Trophoblast cell (in vitro differentiated cells and primary cell): ENCODE data around the gene NFIB.

Experiments
- DNase-seq, 2 donors: peaks; one replicate each; pipeline ENCODE4 v3.0.0-alpha.2; 2016
- H2AFZ ChIP-seq: 2 replicates; pipeline ENCODE4 v1.6.1; 2013; ENCODE audit warnings: low read length, moderate library complexity, mild to moderate bottlenecking; ENCODE audit not compliant: insufficient read depth, poor library complexity
- H2AK5ac ChIP-seq: 2 replicates; pipeline ENCODE4 v1.6.1; 2013; ENCODE audit warnings: mild to moderate bottlenecking, low read length
- H2BK120ac ChIP-seq: 2 replicates; pipeline ENCODE4 v1.6.1; 2013; ENCODE audit warnings: low read length, mild to moderate bottlenecking, moderate library complexity; ENCODE audit not compliant: insufficient read depth, poor library complexity
- H2BK12ac ChIP-seq: 2 replicates; pipeline ENCODE4 v1.6.1; 2013; ENCODE audit warnings: mild to moderate bottlenecking, low read length, moderate library complexity
- H2BK5ac ChIP-seq: 2 replicates; pipeline ENCODE4 v1.6.1; 2013; ENCODE audit warnings: low read length, low read depth, moderate library complexity, mild to moderate bottlenecking; ENCODE audit not compliant: poor library complexity
- H3K14ac ChIP-seq: 2 replicates; pipeline ENCODE4 v1.6.1; 2013; ENCODE audit warnings: mild to moderate bottlenecking, low read length
- H3K18ac ChIP-seq: 2 replicates; pipeline ENCODE4 v1.6.1; 2013; ENCODE audit warnings: mild to moderate bottlenecking, low read length
- H3K23ac ChIP-seq: 2 replicates; pipeline ENCODE4 v1.6.1; 2013; ENCODE audit warnings: low read length
- H3K27ac ChIP-seq: 2 replicates; pipeline ENCODE4 v1.5.1; 2013; ENCODE audit warnings: low read depth, mild to moderate bottlenecking, inconsistent platforms, low read length, moderate library complexity
- H3K27me3 ChIP-seq: 2 replicates; pipeline ENCODE4 v1.6.1; 2013; ENCODE audit warnings: inconsistent platforms, mild to moderate bottlenecking, low read length, moderate library complexity; ENCODE audit not compliant: insufficient read depth
- H3K36me3 ChIP-seq, 2 experiments: 1 replicate in 1 of 2; 2 replicates in 1 of 2; pipeline ENCODE4 v1.6.1; 2013; ENCODE audit warnings: low read length in 2 of 2, mild to moderate bottlenecking in 2 of 2, moderate library complexity in 1 of 2; ENCODE audit not compliant: insufficient read depth in 2 of 2, control insufficient read depth in 1 of 2
- H3K4ac ChIP-seq: 2 replicates; pipeline ENCODE4 v1.6.1; 2013; ENCODE audit warnings: low read depth, mild to moderate bottlenecking, low read length, moderate library complexity
- H3K4me1 ChIP-seq, 2 experiments: 1 replicate in 1 of 2; 2 replicates in 1 of 2; pipeline ENCODE4 v1.6.1; 2013; ENCODE audit warnings: low read length in 2 of 2, mild to moderate bottlenecking in 2 of 2, moderate library complexity in 1 of 2; ENCODE audit not compliant: insufficient read depth in 2 of 2, control insufficient read depth in 1 of 2
- H3K4me2 ChIP-seq: 2 replicates; pipeline ENCODE4 v1.6.1; 2013; ENCODE audit warnings: inconsistent platforms, mild to moderate bottlenecking, low read length, moderate library complexity
- H3K4me3 ChIP-seq: 2 replicates; pipeline ENCODE4 v1.5.1; 2013; ENCODE audit warnings: mild to moderate bottlenecking, low read depth, low read length, inconsistent platforms
- H3K79me1 ChIP-seq: one replicate; pipeline ENCODE4 v1.6.1; 2013; ENCODE audit warnings: low read length
- H3K79me2 ChIP-seq: 2 replicates; pipeline ENCODE4 v1.6.1; 2013; ENCODE audit warnings: low read length, mild to moderate bottlenecking; ENCODE audit not compliant: control insufficient read depth, insufficient read depth, poor library complexity
- H3K9ac ChIP-seq: 2 replicates; pipeline ENCODE4 v1.6.1; 2013; ENCODE audit warnings: mild to moderate bottlenecking, low read length
- H3K9me3 ChIP-seq: 2 replicates; pipeline ENCODE4 v1.6.1; 2013; ENCODE audit warnings: low read depth, mild to moderate bottlenecking, control low read depth, inconsistent platforms, low read length; ENCODE audit not compliant: insufficient read depth
- H4K12ac ChIP-seq: 2 replicates; pipeline ENCODE4 v1.6.1; 2013; ENCODE audit warnings: low read depth, mild to moderate bottlenecking, low read length, moderate library complexity
- H4K8ac ChIP-seq: 2 replicates; pipeline ENCODE4 v1.6.1; 2013; ENCODE audit warnings: low read depth, mild to moderate bottlenecking, low read length, moderate library complexity
- H4K91ac ChIP-seq: one replicate; pipeline ENCODE4 v1.6.1; 2013; ENCODE audit warnings: low read depth, mild to moderate bottlenecking, low read length, moderate library complexity
- WGBS: extraction: QIAGEN DNeasy Blood & Tissue Kit; methylation state at CpG from one replicate; pipeline ENCODE4 v1.1.7; 2013; ENCODE audit warnings: missing lambda C conversion rate; ENCODE audit not compliant: insufficient read length, insufficient coverage; ENCODE audit errors: extremely low coverage; 5-methylcytosine and 5-hydroxymethylcytosine counted together

The NFIB gene

GRCh38 chr9:14344053-14344524 lies 30.1 kb upstream of the NFIB start:
- Histone ChIP-seq H3K23ac (no peak overlapping the region), H4K91ac (no peak overlapping the region), H3K79me2 (no peaks in the 10 kb centered on the region), H3K9me3 (no peaks in the 10 kb centered on the region), H3K18ac (no peak overlapping the region), H3K4me1 (peaks cover 16 to 26% of the 10 kb centered on the region in 2 experiments), H3K27ac (no peak overlapping the region), H2BK12ac (no peak overlapping the region), H3K14ac (no peak overlapping the region), H3K79me1 (no peaks in the 10 kb centered on the region), H2BK5ac (no peak overlapping the region), H2AFZ (no peak overlapping the region), H3K4ac (no peak overlapping the region), H4K12ac (no peak overlapping the region), H3K27me3 (peaks cover 56% of the 10 kb centered on the region), H3K4me2 (no peak overlapping the region), H3K9ac (no peak overlapping the region), H3K4me3 (no peak overlapping the region), H2BK120ac (no peak overlapping the region), H2AK5ac (no peak overlapping the region), H4K8ac (no peak overlapping the region), H3K36me3 (no peaks in the 10 kb centered on the region)
- no peak for DNase-seq
- no CpG with 5 or more reads among the region's 6 CpGs for whole genome bisulfite sequencing

GRCh38 chr9:14343261-14344031 lies 29.5 kb upstream of the NFIB start:
- Histone ChIP-seq H3K36me3 (no peaks in the 10 kb centered on the region), H3K14ac (no peak overlapping the region), H3K4me3 (no peak overlapping the region), H3K4me2 (no peak overlapping the region), H3K4me1 (peaks cover 14 to 22% of the 10 kb centered on the region in 2 experiments), H2BK5ac (no peak overlapping the region), H3K27me3 (peaks cover 50% of the 10 kb centered on the region), H3K18ac (no peak overlapping the region), H3K9me3 (no peaks in the 10 kb centered on the region), H2AFZ (no peak overlapping the region), H4K12ac (no peak overlapping the region), H3K79me2 (no peaks in the 10 kb centered on the region), H4K91ac (no peak overlapping the region), H2BK12ac (no peak overlapping the region), H3K27ac (no peak overlapping the region), H2AK5ac (no peak overlapping the region), H3K9ac (no peak overlapping the region), H3K23ac (no peak overlapping the region), H3K79me1 (no peaks in the 10 kb centered on the region), H2BK120ac (no peak overlapping the region), H4K8ac (no peak overlapping the region), H3K4ac (no peak overlapping the region)
- no CpG with 5 or more reads among the region's 5 CpGs for WGBS
- no peak for DNase-seq

GRCh38 chr9:14342736-14343135 lies 28.8 kb upstream of the NFIB start:
- Histone ChIP-seq H2BK5ac (no peak overlapping the region), H3K4ac (no peak overlapping the region), H3K9me3 (no peaks in the 10 kb centered on the region), H3K27ac (no peak overlapping the region), H3K79me2 (no peaks in the 10 kb centered on the region), H2BK120ac (no peak overlapping the region), H3K4me2 (no peak overlapping the region), H3K4me3 (no peak overlapping the region), H2BK12ac (no peak overlapping the region), H4K91ac (no peak overlapping the region), H3K4me1 (peaks cover 9 to 17% of the 10 kb centered on the region in 2 experiments), H2AFZ (no peak overlapping the region), H3K18ac (no peak overlapping the region), H2AK5ac (no peak overlapping the region), H3K9ac (no peak overlapping the region), H4K8ac (no peak overlapping the region), H3K36me3 (no peaks in the 10 kb centered on the region), H3K79me1 (no peaks in the 10 kb centered on the region), H4K12ac (no peak overlapping the region), H3K27me3 (peaks cover 43% of the 10 kb centered on the region), H3K23ac (no peak overlapping the region), H3K14ac (no peak overlapping the region)
- WGBS = no CpG with 5 or more reads among the region's 4 CpGs
- DNase-seq = no peak

- Histone ChIP-seq H3K18ac (no peak overlapping the region), H2BK5ac (no peak overlapping the region), H3K23ac (no peak overlapping the region), H4K12ac (no peak overlapping the region), H2AK5ac (no peak overlapping the region), H3K4me2 (no peak overlapping the region), H3K9me3 (no peaks in the 10 kb centered on the region), H3K9ac (no peak overlapping the region), H4K91ac (no peak overlapping the region), H3K27me3 (peaks cover 31% of the 10 kb centered on the region), H3K79me2 (no peaks in the 10 kb centered on the region), H2BK120ac (no peak overlapping the region), H3K4me1 (peaks cover 5 to 9% of the 10 kb centered on the region in 2 experiments), H2BK12ac (no peak overlapping the region), H4K8ac (no peak overlapping the region), H3K4ac (no peak overlapping the region), H3K36me3 (no peaks in the 10 kb centered on the region), H3K14ac (no peak overlapping the region), H3K4me3 (no peak overlapping the region), H2AFZ (no peak overlapping the region), H3K27ac (no peak overlapping the region), H3K79me1 (no peaks in the 10 kb centered on the region)
- no CpG with 5 or more reads among the region's 6 CpGs for WGBS
- no peak for DNase-seq
Observed at GRCh38 chr9:14341437-14342122, 27.6 kb upstream of the NFIB start.
